ENCODE results near the gene CDCA3. TPM values are rescaled to one million over a fixed set of nuclear protein-coding genes. Genes with fewer than 3 reads are reported as not detected.

Gene CDCA3
- total and polyA plus RNA-seq, 2 of the 4 experiments (the other 2 are of a cell fraction) = 23.5 to 61.0 TPM

DNA sequence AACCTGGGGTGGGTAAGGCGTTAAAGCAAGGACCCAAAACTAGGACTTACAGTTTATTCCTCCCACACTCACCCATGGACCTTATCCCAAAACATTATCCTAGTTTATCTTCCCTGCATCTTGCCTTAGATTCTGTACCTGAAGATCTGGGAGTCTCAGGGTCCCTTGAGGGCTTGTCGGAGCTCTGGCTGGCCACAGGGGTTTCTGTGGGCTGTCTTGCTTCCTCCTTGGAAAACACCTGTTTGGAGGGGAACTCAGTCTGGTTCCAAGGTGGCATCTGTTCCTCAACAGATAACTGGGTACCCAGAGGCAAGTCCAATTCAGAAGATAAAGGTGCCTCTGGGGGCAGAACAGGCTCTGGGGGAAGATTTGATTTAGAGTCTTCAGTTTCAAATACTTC, 1.7 kb downstream of the CDCA3 start:
- H3K4me3 ChIP-seq (ENCODE audit: insufficient read depth, low read depth, low read length) = no peak overlapping the region
- in situ Hi-C loops (cut with MboI; ENCODE audit: low sequenced_read_pairs) = no loop called here
- no peak overlapping the region for H2BK20ac ChIP-seq (ENCODE audit: low read depth, low read length)
- H3K18ac ChIP-seq (ENCODE audit: low read depth, low read length) = no peak overlapping the region
- dilution Hi-C loops (cut with HindIII; ENCODE audit: low sequenced_read_pairs, unreplicated experiment) = no loop called here
- H2BK15ac ChIP-seq (ENCODE audit: low read depth, low read length) = no peak overlapping the region
- no peak overlapping the region for H2AFZ ChIP-seq (replicated peaks; ENCODE audit: low read length, poor library complexity)
- H4K8ac ChIP-seq (ENCODE audit: low read depth in 2 of 2, low read length in 2 of 2) = no peak overlapping the region
- ATAC-seq (ENCODE audit: low read depth) = no peak
- no peaks in the 10 kb centered on the region for H3K9me1 ChIP-seq (ENCODE audit: insufficient read depth, low read length)
- H3K9me3 ChIP-seq (ENCODE audit: control insufficient read depth, insufficient read depth, low read length) = no peaks in the 10 kb centered on the region
- H3K9ac ChIP-seq (ENCODE audit: low read depth, low read length) = no peak overlapping the region
- H3K23ac ChIP-seq (ENCODE audit: low read depth, low read length) = no peak overlapping the region
- H3K27ac ChIP-seq (ENCODE audit: insufficient read depth, low read length) = no peak overlapping the region
- BruUV-seq (replicated peaks) = no TSS peak
- H3K27me3 ChIP-seq (ENCODE audit: control insufficient read depth, insufficient read depth, low read length) = no peaks in the 10 kb centered on the region
- H3K36me3 ChIP-seq (ENCODE audit: control insufficient read depth, insufficient read depth, low read length) = peaks cover 38% of the 10 kb centered on the region
- POLR2A ChIA-PET (ENCODE audit: unreplicated experiment) = no interaction called here
- no peak overlapping the region for H2BK120ac ChIP-seq (ENCODE audit: low read depth, low read length)
- H3K14ac ChIP-seq (replicated peaks; ENCODE audit: low read depth, low read length) = no peak overlapping the region
- H3K4me1 ChIP-seq (ENCODE audit: control insufficient read depth, insufficient read depth, low read length) = peaks cover 5% of the 10 kb centered on the region
- no peak overlapping the region for H3K56ac ChIP-seq (ENCODE audit: extremely low read depth, insufficient read depth, low read length)
- DNase-seq = no peak
- CTCF ChIA-PET = no interaction called here
- peaks cover 17 to 38% of the 10 kb centered on the region in 2 experiments for H3K79me1 ChIP-seq (ENCODE audit: low read depth in 1 of 2, low read length in 2 of 2)
- H4K91ac ChIP-seq (ENCODE audit: insufficient read depth, low read depth, low read length) = no peak overlapping the region
- H4K5ac ChIP-seq (ENCODE audit: low read depth, low read length) = no peak overlapping the region
- intact Hi-C loops (cut with micrococcal nuclease) = no loop called here
- no peak overlapping the region for H2AK9ac ChIP-seq (replicated peaks; ENCODE audit: low read depth, low read length, poor library complexity)
- no peak overlapping the region for H3K4me2 ChIP-seq (ENCODE audit: low read depth, low read length)
- H4K20me1 ChIP-seq (ENCODE audit: insufficient read depth, low read length) = peaks cover 12% of the 10 kb centered on the region
- TF ChIP-seq USF2 (IDR thresholded peaks at IDR 0.05; ENCODE audit: low read depth, low read length) (no peak), MXI1 (IDR thresholded peaks at IDR 0.05; ENCODE audit: borderline replicate concordance, low read depth, low read length) (no peak), FOS (IDR thresholded peaks at IDR 0.05; ENCODE audit: low read depth, low read length) (no peak), CTCF (conservative IDR thresholded peaks at IDR 0.05; ENCODE audit: low read depth, low read length) (no peak), RAD21 (IDR thresholded peaks at IDR 0.05; ENCODE audit: low read length) (no peak), CEBPB (IDR thresholded peaks at IDR 0.05; ENCODE audit: low read depth, low read length) (no peak), CHD1 (IDR thresholded peaks at IDR 0.05; ENCODE audit: low read depth, low read length) (no peak), RFX5 (IDR thresholded peaks at IDR 0.05; ENCODE audit: low read depth, low read length) (no peak), NFE2L2 (IDR thresholded peaks at IDR 0.05; ENCODE audit: low read depth, low read length) (no peak), RCOR1 (IDR thresholded peaks at IDR 0.05; ENCODE audit: insufficient replicate concordance, low read length) (no peak), BHLHE40 (IDR thresholded peaks at IDR 0.05; ENCODE audit: low read depth, low read length) (no peak), SMC3 (IDR thresholded peaks at IDR 0.05; ENCODE audit: low read depth, low read length) (no peak), MAFK (IDR thresholded peaks at IDR 0.05; ENCODE audit: low read depth, low read length) (no peak), MAZ (IDR thresholded peaks at IDR 0.05; ENCODE audit: borderline replicate concordance, low read depth, low read length) (no peak), POLR2A (IDR thresholded peaks at IDR 0.05; ENCODE audit: low read depth, low read length) (no peak)
- TF ChIP-seq, protein P1, sequence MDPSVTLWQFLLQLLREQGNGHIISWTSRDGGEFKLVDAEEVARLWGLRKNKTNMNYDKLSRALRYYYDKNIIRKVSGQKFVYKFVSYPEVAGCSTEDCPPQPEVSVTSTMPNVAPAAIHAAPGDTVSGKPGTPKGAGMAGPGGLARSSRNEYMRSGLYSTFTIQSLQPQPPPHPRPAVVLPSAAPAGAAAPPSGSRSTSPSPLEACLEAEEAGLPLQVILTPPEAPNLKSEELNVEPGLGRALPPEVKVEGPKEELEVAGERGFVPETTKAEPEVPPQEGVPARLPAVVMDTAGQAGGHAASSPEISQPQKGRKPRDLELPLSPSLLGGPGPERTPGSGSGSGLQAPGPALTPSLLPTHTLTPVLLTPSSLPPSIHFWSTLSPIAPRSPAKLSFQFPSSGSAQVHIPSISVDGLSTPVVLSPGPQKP (IDR thresholded peaks at IDR 0.05; ENCODE audit: borderline replicate concordance, low read depth, low read length) = no peak
- H3K4ac ChIP-seq (ENCODE audit: low read depth, low read length) = no peak overlapping the region
- H2BK5ac ChIP-seq (ENCODE audit: low read depth, low read length, poor library complexity, severe bottlenecking) = no peak overlapping the region
- H2AK5ac ChIP-seq (ENCODE audit: low read depth, low read length) = no peak overlapping the region
- no CpG with 5 or more reads among the region's 2 CpGs for WGBS, 2 experiments (ENCODE audit: extremely low coverage in 2 of 2, insufficient read length in 1 of 2)
